ENCODE data around the gene DRC1.

Gene DRC1

GRCh38 chr2:26450031-26450635, 48.4 kb downstream of the DRC1 start:
- DNase-seq = no peak

- no peak for DNase-seq
These were observed 50.0 kb downstream of the DRC1 start for GRCh38 chr2:26451700-26452099.

GRCh38 chr2:26453421-26454329, 52.0 kb downstream of the DRC1 start:
- no peak for DNase-seq

- DNase-seq = no peak
These were observed 52.9 kb downstream of the DRC1 start for GRCh38 chr2:26454561-26455001.

GRCh38 chr2:26455037-26455669, 53.4 kb downstream of the DRC1 start:
- no peak for DNase-seq

- DNase-seq = no peak
These were observed 54.1 kb downstream of the DRC1 start for GRCh38 chr2:26455670-26456439.

- no peak for DNase-seq
These were observed 54.9 kb downstream of the DRC1 start for GRCh38 chr2:26456440-26457250.

- no peak for DNase-seq
These were observed 55.5 kb downstream of the DRC1 start for GRCh38 chr2:26457251-26457666.

- no peak for DNase-seq
These were observed 56.1 kb downstream of the DRC1 start for GRCh38 chr2:26457695-26458364.

GRCh38 chr2:26458365-26459042, 56.8 kb downstream of the DRC1 start:
- DNase-seq = no peak

GRCh38 chr2:26459991-26460612, 58.4 kb downstream of the DRC1 start:
- DNase-seq = no peak

- DNase-seq = no peak
These were observed 58.9 kb downstream of the DRC1 start for GRCh38 chr2:26460613-26461031.

- no peak for DNase-seq
These were observed 59.9 kb downstream of the DRC1 start for GRCh38 chr2:26461601-26462023.

- DNase-seq = no peak
These were observed 60.4 kb downstream of the DRC1 start for GRCh38 chr2:26462100-26462499.

GRCh38 chr2:26462511-26463243, 61.0 kb downstream of the DRC1 start:
- DNase-seq = peak; percentile 8

GRCh38 chr2:26463244-26464192, 61.8 kb downstream of the DRC1 start:
- DNase-seq = no peak

- no peak for DNase-seq
These were observed 62.9 kb downstream of the DRC1 start for GRCh38 chr2:26464390-26465265.

Data from NCI-H2107 (cell line).